Heart left ventricle (tissue), 16 donors: Measurements from ENCODE around the gene CNNM4. TPM values are rescaled to one million over a fixed set of nuclear protein-coding genes. Genes with fewer than 3 reads are reported as not detected.
A peak's percentile ranks its signal among the peaks of the same experiment; 100 is the strongest.

Experiments
- ATAC-seq, 4 donors: fragments of 200-7000 bp; cut with Tn5 transposase; one replicate each; pipeline ENCODE4 v1.9.1; 2020 to 2022; ENCODE audit warnings: moderate library complexity in 4 of 4, mild to moderate bottlenecking in 3 of 4, moderate number of reproducible peaks in 1 of 4
- DNase-seq, 5 donors: peaks; one replicate each; pipeline ENCODE4 v3.0.0-alpha.2; 2020
- H3K27ac ChIP-seq, 12 donors: fragments of 200-600 bp; sonication (generic) in 4 of 12; one replicate each; pipeline versions ENCODE4 v1.5.0 to v1.8.0; 2016 to 2022; ENCODE audit warnings: mild to moderate bottlenecking in 2 of 12
- H3K27me3 ChIP-seq, 9 donors: fragments of 200-600 bp; sonication (generic) in 2 of 9; one replicate each; pipeline versions ENCODE4 v1.5.1 to v1.8.0; 2016 to 2022; ENCODE audit warnings: mild to moderate bottlenecking in 3 of 9
- H3K36me3 ChIP-seq, 9 donors: fragments of 200-600 bp; sonication (generic) in 2 of 9; one replicate each; pipeline versions ENCODE4 v1.5.0 to v1.8.0; 2018 to 2022; ENCODE audit warnings: mild to moderate bottlenecking in 2 of 9
- H3K4me1 ChIP-seq, 12 donors: fragments of 200-600 bp; sonication (generic) in 4 of 12; one replicate each; pipeline versions ENCODE4 v1.5.0 to v1.8.0; 2016 to 2022; ENCODE audit warnings: mild to moderate bottlenecking in 3 of 12
- H3K4me3 ChIP-seq, 12 donors: fragments of 200-600 bp; sonication (generic) in 4 of 12; one replicate each; pipeline versions ENCODE4 v1.5.0 to v1.8.0; 2017 to 2022; ENCODE audit warnings: mild to moderate bottlenecking in 9 of 12, moderate library complexity in 4 of 12
- H3K9me3 ChIP-seq, 12 donors: fragments of 200-600 bp; sonication (generic) in 4 of 12; one replicate each; pipeline versions ENCODE4 v1.5.0 to v1.8.0; 2016 to 2022; ENCODE audit warnings: mild to moderate bottlenecking in 1 of 12
- POLR2A ChIP-seq, 2 donors: fragments of 450-650 bp; IDR thresholded peaks; one replicate each; pipeline ENCODE4 v1.6.1; 2017; ENCODE audit warnings: antibody characterized with exemption in 2 of 2, mild to moderate bottlenecking in 2 of 2, moderate library complexity in 2 of 2
- WGBS, 4 donors: extraction: QIAGEN DNeasy Blood & Tissue Kit in 2 of 4; methylation state at CpG; one replicate each; pipeline versions ENCODE4 v1.1.5 to v1.1.7; 2013 to 2018; 5-methylcytosine and 5-hydroxymethylcytosine counted together
- intact Hi-C, 10 donors: fragments of 100-400 bp; cut with DNase I; formaldehyde crosslinking; loops; one replicate each; pipeline versions ENCODE4 v1.11.1 to v1.14.2; 2022
- polyA plus RNA-seq, 2 donors: library from polyadenylated mRNA; stranded (reverse); fragments of 200-250 nt; gene quantifications; one replicate each; pipeline ENCODE4 v1.2.3, GENCODE V29; 2013
- total RNA-seq, 9 donors: library from RNA; depleted of rRNA in 2 of 9; stranded (reverse); fragments of >200 nt in 2 of 9; fragmentation: NEBNext Ultra II Directional in 3 of 9; extraction: Animal tissue kit (Norgen Biotek cat#: 25700) in 3 of 9; gene quantifications; one replicate each; pipeline versions ENCODE4 v1.1.0 to v1.2.4, GENCODE V29; 2016 to 2023
- TF ChIP-seq, protein P1 (sequence below), 12 donors: fragments of 200-600 bp; sonication (generic) in 4 of 12; IDR thresholded peaks; one replicate each; pipeline versions ENCODE4 v1.5.0 to v1.8.0; 2018 to 2022; ENCODE audit warnings: antibody characterized with exemption in 12 of 12, mild to moderate bottlenecking in 5 of 12
- donor health status: ischemic (EF 13 %, LVEDD 7.1; RV severe dilation, severe dysfunction).
- donor health status: healthy with polysubstance abuse.
- donor health status: DM: no; HTN: yes; CAD: no.
- donor health status: DM: no; HTN: no; CAD: no.
- donor health status: ischemic (EF 25% LVEDD 6.9; RV normal size, moderate dysfunction).
- donor health status: ischemic (EF 25% LVEDD 5.7; RV mildly dilated, moderate dysfunction).
- donor health status: healthy.
- donor health status: DM: yes; HTN: yes; CAD: no.
- donor health status: ischemic (EF 35%, LVEDD 5.7; RV mildly dilated, moderate dysfunction).
- donor health status: nonischemic (EF 11% LVEDD 7.7; RV severe dilation, severe dysfunction).
- donor health status: DM: yes; HTN: yes; CAD: no.
- donor health status: PGD.
- donor health status: ischemic (EF 29% LVEDD 5.4; RV normal size, mild dysfunction).
- donor health status: nonischemic (EF 23%, LVEDD 6.1; RV moderate dilation, normal function).

The CNNM4 gene
- total and polyA plus RNA-seq, 11 donors: 11.3 to 47.7 (median 27.7) TPM

DNA sequence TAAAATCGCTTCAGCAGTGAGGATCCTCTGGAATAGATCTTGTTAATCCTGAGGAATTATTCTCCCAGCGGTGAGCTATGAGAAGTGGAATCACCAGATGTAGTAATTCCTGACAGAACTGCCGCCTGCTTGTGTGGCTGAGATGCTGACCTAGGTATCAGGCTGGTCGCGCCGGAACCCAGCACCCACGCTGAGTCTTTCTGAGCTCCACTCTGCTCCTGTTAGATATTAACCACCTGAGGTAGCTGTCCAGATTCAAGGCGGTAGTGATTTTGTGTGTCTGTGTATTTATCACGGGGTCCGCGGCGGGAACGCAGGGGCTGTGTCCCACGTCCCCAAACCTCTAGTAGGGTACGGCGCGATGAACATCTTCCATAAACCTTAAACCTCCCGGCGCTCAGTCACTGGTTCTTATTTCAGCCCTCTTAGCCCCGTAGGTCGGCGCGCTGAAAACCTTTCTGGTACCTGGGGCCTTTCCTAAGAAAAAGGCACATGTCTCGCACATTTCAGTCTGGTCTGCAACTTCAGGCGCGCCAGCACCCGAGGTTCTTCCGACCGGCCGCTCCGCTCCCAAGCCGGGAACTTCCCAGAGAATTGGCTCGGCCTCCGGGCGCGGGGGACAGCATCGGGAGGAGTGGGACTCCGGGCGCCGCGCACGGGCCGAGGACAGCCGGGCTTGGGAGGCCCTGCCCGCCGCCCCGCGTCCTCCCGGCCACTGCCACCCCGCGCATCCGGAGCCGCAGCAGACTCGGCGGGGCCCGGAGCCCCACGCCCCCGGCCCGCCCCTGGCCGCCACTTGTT is 54.8 kb downstream of the CNNM4 start:
- TF ChIP-seq, protein P1, sequence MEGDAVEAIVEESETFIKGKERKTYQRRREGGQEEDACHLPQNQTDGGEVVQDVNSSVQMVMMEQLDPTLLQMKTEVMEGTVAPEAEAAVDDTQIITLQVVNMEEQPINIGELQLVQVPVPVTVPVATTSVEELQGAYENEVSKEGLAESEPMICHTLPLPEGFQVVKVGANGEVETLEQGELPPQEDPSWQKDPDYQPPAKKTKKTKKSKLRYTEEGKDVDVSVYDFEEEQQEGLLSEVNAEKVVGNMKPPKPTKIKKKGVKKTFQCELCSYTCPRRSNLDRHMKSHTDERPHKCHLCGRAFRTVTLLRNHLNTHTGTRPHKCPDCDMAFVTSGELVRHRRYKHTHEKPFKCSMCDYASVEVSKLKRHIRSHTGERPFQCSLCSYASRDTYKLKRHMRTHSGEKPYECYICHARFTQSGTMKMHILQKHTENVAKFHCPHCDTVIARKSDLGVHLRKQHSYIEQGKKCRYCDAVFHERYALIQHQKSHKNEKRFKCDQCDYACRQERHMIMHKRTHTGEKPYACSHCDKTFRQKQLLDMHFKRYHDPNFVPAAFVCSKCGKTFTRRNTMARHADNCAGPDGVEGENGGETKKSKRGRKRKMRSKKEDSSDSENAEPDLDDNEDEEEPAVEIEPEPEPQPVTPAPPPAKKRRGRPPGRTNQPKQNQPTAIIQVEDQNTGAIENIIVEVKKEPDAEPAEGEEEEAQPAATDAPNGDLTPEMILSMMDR (IDR thresholded peaks at IDR 0.05): no peak
- TF ChIP-seq POLR2A (IDR thresholded peaks at IDR 0.05): peak in 1 of 2 donors; percentile 16
- Histone ChIP-seq H3K36me3 (peaks cover 0 to 19% (median 3%) of the 10 kb centered on the region in 9 donors), H3K9me3 (no peaks in the 10 kb centered on the region), H3K27me3 (no peaks in the 10 kb centered on the region), H3K4me3 (peak overlapping the region; percentile 61 to 98 (median 82)), H3K27ac (peak overlapping the region; percentile 90 to 99 (median 97)), H3K4me1 (peaks cover 3 to 71% (median 61%) of the 10 kb centered on the region in 12 donors)
- DNase-seq (no peak), ATAC-seq (peak in 1 of 4 donors; percentile 0)
- 2% methylated on average over 43 to 60 of the region's 60 CpGs for WGBS, 4 donors
- intact Hi-C loops: loop anchor here in 2 of 10 donors (10.0 kb wide), 2 partner anchors 181 to 281 kb away; partner anchors contain the start of genes ARID5A (in 1 of the 2) and KANSL3 (in 1 of the 2)

DNA sequence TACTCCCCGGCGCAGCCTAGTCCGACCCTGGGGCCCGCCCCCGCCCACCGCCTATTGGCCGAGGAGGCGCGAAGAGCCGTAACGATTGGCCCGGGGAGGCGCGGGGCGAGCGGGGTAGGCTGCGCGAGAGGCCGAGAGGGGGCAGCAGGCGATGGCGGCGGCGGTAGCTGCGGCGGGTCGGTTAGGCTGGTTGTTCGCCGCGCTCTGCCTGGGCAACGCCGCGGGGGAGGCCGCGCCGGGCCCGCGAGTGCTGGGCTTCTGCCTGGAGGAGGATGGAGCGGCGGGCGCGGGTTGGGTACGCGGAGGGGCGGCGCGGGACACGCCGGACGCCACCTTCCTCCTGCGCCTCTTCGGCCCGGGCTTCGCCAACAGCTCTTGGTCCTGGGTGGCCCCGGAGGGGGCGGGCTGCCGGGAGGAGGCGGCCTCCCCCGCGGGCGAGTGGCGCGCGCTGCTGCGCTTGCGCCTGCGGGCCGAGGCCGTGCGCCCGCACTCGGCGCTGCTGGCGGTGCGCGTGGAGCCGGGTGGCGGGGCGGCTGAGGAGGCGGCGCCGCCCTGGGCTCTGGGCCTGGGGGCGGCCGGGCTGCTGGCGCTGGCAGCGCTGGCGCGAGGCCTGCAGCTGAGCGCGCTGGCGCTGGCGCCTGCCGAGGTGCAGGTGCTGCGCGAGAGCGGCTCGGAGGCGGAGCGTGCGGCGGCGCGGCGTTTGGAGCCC is 55.6 kb downstream of the CNNM4 start, which contains the start of gene CNNM3:
Gene CNNM3 (plus strand): TSS at position 142 of the 709 bp plus-strand sequence. CDS start 10 bp downstream, at position 152.
- peak; percentile 91 to 95 (median 94) for ATAC-seq
- TF ChIP-seq, protein P1 (IDR thresholded peaks at IDR 0.05): peak; percentile 56 to 91 (median 72)
- TF ChIP-seq POLR2A (IDR thresholded peaks at IDR 0.05): peak in 1 of 2 donors; percentile 90
- intact Hi-C loops: loop anchor here in 2 of 10 donors (10.0 kb wide), 2 partner anchors 181 to 281 kb away; partner anchors contain the start of genes ARID5A (in 1 of the 2) and KANSL3 (in 1 of the 2)
- peaks cover 0 to 15% (median 3%) of the 10 kb centered on the region in 9 donors for H3K36me3 ChIP-seq
- no peaks in the 10 kb centered on the region for H3K9me3 ChIP-seq
- peak within 1 kb of the TSS; percentile 61 to 98 (median 82) for H3K4me3 ChIP-seq
- WGBS, 4 donors: 0% methylated on average over 2 to 103 of the region's 103 CpGs
- peaks cover 3 to 70% (median 60%) of the 10 kb centered on the region in 12 donors for H3K4me1 ChIP-seq
- H3K27ac ChIP-seq: peak within 1 kb of the TSS; percentile 90 to 99 (median 97)
- no peaks in the 10 kb centered on the region for H3K27me3 ChIP-seq
- DNase-seq: peak; percentile 97 to 99 (median 98)

DNA sequence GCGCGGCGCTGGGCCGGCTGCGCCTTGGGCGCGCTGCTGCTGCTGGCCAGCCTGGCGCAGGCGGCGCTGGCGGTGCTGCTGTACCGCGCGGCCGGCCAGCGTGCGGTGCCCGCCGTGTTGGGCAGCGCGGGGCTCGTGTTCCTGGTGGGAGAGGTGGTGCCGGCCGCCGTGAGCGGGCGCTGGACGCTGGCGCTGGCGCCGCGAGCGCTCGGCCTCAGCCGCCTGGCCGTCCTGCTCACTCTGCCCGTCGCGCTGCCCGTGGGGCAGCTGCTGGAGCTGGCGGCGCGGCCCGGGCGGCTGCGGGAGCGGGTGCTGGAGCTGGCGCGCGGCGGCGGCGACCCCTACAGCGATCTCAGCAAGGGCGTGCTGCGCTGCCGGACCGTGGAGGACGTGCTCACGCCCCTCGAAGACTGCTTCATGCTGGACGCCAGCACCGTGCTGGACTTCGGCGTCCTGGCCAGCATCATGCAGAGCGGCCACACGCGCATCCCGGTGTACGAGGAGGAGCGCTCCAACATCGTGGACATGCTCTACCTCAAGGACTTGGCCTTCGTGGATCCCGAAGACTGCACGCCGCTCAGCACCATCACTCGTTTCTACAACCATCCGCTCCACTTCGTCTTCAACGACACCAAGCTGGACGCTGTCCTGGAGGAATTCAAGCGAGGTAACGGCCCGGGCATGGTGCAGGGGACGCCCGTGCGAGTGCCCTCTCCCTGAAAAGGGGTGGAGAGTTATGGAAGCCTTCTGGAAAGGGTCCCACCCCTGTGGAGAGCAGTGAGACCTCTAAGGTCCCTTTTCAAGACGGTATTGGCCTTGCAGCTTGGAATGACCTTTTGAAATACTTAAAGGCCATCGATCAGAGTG is 56.4 kb downstream of the CNNM4 start:
- no peaks in the 10 kb centered on the region for H3K9me3 ChIP-seq
- no peaks in the 10 kb centered on the region for H3K27me3 ChIP-seq
- WGBS, 4 donors: 2 to 12% (median 4%) methylated on average over 27 to 89 of the region's 89 CpGs
- intact Hi-C loops: loop anchor here in 2 of 10 donors (10.0 kb wide), 2 partner anchors 182 to 282 kb away; partner anchors contain the start of genes ARID5A (in 1 of the 2) and KANSL3 (in 1 of the 2)
- TF ChIP-seq, protein P1 (IDR thresholded peaks at IDR 0.05): peak in 1 of 12 donors; percentile 6
- TF ChIP-seq POLR2A (IDR thresholded peaks at IDR 0.05): no peak
- H3K27ac ChIP-seq: peak overlapping the region in 8 of 12 donors; percentile 20 to 99 (median 92)
- peaks cover 0 to 15% (median 3%) of the 10 kb centered on the region in 9 donors for H3K36me3 ChIP-seq
- peaks cover 3 to 69% (median 52%) of the 10 kb centered on the region in 12 donors for H3K4me1 ChIP-seq
- H3K4me3 ChIP-seq: peak overlapping the region; percentile 23 to 98 (median 82)
- DNase-seq (no peak), ATAC-seq (peak in 1 of 4 donors; percentile 35)
